Right lobe of liver (tissue), 6 donors: ENCODE measurements around the gene PFDN4. TPM values are rescaled to one million over a fixed set of nuclear protein-coding genes. Genes with fewer than 3 reads are reported as not detected.

Source experiments
- ATAC-seq, 4 donors: fragments of 200-7000 bp; cut with Tn5 transposase; one replicate each; pipeline ENCODE4 v1.9.1; 2020; ENCODE audit warnings: mild to moderate bottlenecking in 4 of 4, moderate library complexity in 4 of 4
- DNase-seq, 3 donors: peaks; one replicate each; pipeline ENCODE4 v3.0.0-alpha.2; 2020
- H3K27ac ChIP-seq, 3 donors: fragments of 200-600 bp; one replicate each; pipeline ENCODE4 v1.8.0; 2022
- H3K27me3 ChIP-seq, 2 donors: fragments of 200-600 bp; one replicate each; pipeline ENCODE4 v1.8.0; 2022
- H3K36me3 ChIP-seq, 4 donors: fragments of 200-600 bp; sonication (generic) in 1 of 4; one replicate each; pipeline versions ENCODE4 v1.5.1 to v1.8.0; 2017 to 2022; ENCODE audit warnings: control low read depth in 1 of 4
- H3K4me1 ChIP-seq, 4 donors: fragments of 200-600 bp; sonication (generic) in 1 of 4; one replicate each; pipeline versions ENCODE4 v1.5.1 to v1.8.0; 2017 to 2022; ENCODE audit warnings: control low read depth in 1 of 4
- H3K4me3 ChIP-seq, 3 donors: fragments of 200-600 bp; one replicate each; pipeline ENCODE4 v1.8.0; 2022
- H3K9me3 ChIP-seq, 4 donors: fragments of 200-600 bp; sonication (generic) in 1 of 4; one replicate each; pipeline versions ENCODE4 v1.5.1 to v1.8.0; 2017 to 2022; ENCODE audit warnings: control low read depth in 1 of 4
- CTCF ChIP-seq, 4 donors: fragments of 200-600 bp in 3 of 4; fragments of 450-650 bp in 1 of 4; IDR thresholded peaks; one replicate each; pipeline versions ENCODE4 v1.5.1 to v1.8.0; 2016 to 2022; ENCODE audit warnings: antibody characterized with exemption in 4 of 4, mild to moderate bottlenecking in 2 of 4
- POLR2A ChIP-seq: fragments of 450-650 bp; IDR thresholded peaks from one replicate; pipeline ENCODE4 v1.6.1; 2017; ENCODE audit warnings: antibody characterized with exemption, mild to moderate bottlenecking
- WGBS: methylation state at CpG from one replicate; pipeline ENCODE4 v1.1.6; 2018; ENCODE audit warnings: low coverage, low lambda C conversion rate; ENCODE audit not compliant: insufficient coverage; ENCODE audit errors: missing lambda C conversion rate; 5-methylcytosine and 5-hydroxymethylcytosine counted together
- intact Hi-C, 2 donors: fragments of 100-400 bp; cut with DNase I; formaldehyde crosslinking; loops; one replicate each; pipeline versions ENCODE4 v1.11.2 to v1.14.1; 2022
- total RNA-seq, 6 experiments: library from RNA; depleted of rRNA in 2 of 6; stranded (reverse); fragments of >200 nt in 2 of 6; fragmentation: NEBNext Ultra II Directional in 3 of 6; extraction: Animal tissue kit (Norgen Biotek cat#: 25700) in 3 of 6; gene quantifications; one replicate each; pipeline versions ENCODE4 v1.1.0 to v1.2.4, GENCODE V29; 2016 to 2023
- donor health status: DM: no; HTN: yes; CAD: no.
- donor health status: DM: no; HTN: no; CAD: no.
- donor health status: DM: no; HTN: no; CAD: no.
- donor health status: DM: no; HTN: yes; CAD: no.
- donor health status: DM: no; HTN: yes; CAD: no.

PFDN4 gene
- total RNA-seq, 6 experiments from 2014 or later, result 4.2 to 50.9 (median 7.9) TPM

- Histone ChIP-seq H3K27ac (no peak overlapping the region), H3K4me1 (peaks cover 0 to 11% (median 0%) of the 10 kb centered on the region in 4 donors), H3K36me3 (no peaks in the 10 kb centered on the region), H3K27me3 (peaks cover 10 to 17% of the 10 kb centered on the region in 2 donors), H3K4me3 (no peak overlapping the region), H3K9me3 (no peaks in the 10 kb centered on the region)
- intact Hi-C loops, result no loop called here
- 72% methylated on average over 4 of the region's 4 CpGs for WGBS
- no peak for TF ChIP-seq POLR2A
- DNase-seq (no peak), ATAC-seq (no peak)
Measured at GRCh38 chr20:54170026-54170471, 37.8 kb upstream of the PFDN4 start.

GRCh38 chr20:54170963-54171362 is 36.9 kb upstream of the PFDN4 start:
- intact Hi-C loops, result no loop called here
- no peak for TF ChIP-seq CTCF (IDR thresholded peaks at IDR 0.05)
- TF ChIP-seq POLR2A, result no peak
- no peaks in the 10 kb centered on the region for H3K36me3 ChIP-seq
- ATAC-seq (no peak), DNase-seq (no peak)
- peaks cover 0 to 11% (median 0%) of the 10 kb centered on the region in 4 donors for H3K4me1 ChIP-seq
- H3K27ac ChIP-seq, result no peak overlapping the region
- H3K27me3 ChIP-seq, result peaks cover 10 to 17% of the 10 kb centered on the region in 2 donors
- no peaks in the 10 kb centered on the region for H3K9me3 ChIP-seq
- WGBS, result 28% methylated on average over 3 of the region's 3 CpGs
- H3K4me3 ChIP-seq, result no peak overlapping the region

- DNase-seq, result no peak
- Histone ChIP-seq H3K36me3 (no peaks in the 10 kb centered on the region), H3K9me3 (no peaks in the 10 kb centered on the region), H3K27ac (no peak overlapping the region), H3K4me3 (no peak overlapping the region), H3K27me3 (peaks cover 10 to 17% of the 10 kb centered on the region in 2 donors), H3K4me1 (peaks cover 0 to 11% (median 0%) of the 10 kb centered on the region in 4 donors)
- TF ChIP-seq CTCF (IDR thresholded peaks at IDR 0.05) (no peak), POLR2A (no peak)
- intact Hi-C loops, result no loop called here
- no peak for ATAC-seq
- 23% methylated on average over 6 of the region's 12 CpGs for WGBS
Measured at GRCh38 chr20:54172532-54172855, 35.4 kb upstream of the PFDN4 start.

GRCh38 chr20:54172856-54173652 is 34.8 kb upstream of the PFDN4 start:
- Histone ChIP-seq H3K27ac (no peak overlapping the region), H3K27me3 (peaks cover 10 to 17% of the 10 kb centered on the region in 2 donors), H3K9me3 (no peaks in the 10 kb centered on the region), H3K4me1 (peaks cover 0 to 11% (median 0%) of the 10 kb centered on the region in 4 donors), H3K36me3 (no peaks in the 10 kb centered on the region), H3K4me3 (no peak overlapping the region)
- whole genome bisulfite sequencing, result 2% methylated on average over 20 of the region's 66 CpGs
- ATAC-seq (peak; percentile 18 to 34 (median 30)), DNase-seq (peak in 1 of 3 donors; percentile 28)
- TF ChIP-seq POLR2A (no peak), CTCF (IDR thresholded peaks at IDR 0.05) (no peak)
- intact Hi-C loops, result no loop called here
